SK-N-SH (cell line): ENCODE results near the gene CD160. TPM values are rescaled to one million over a fixed set of nuclear protein-coding genes. Genes with fewer than 3 reads are reported as not detected.
"Not testable (repeated sequence)": the region's sequence is repeated elsewhere in the genome, so short reads cannot be mapped to it uniquely, and the experiment has no call there.

ENCODE experiments used
- CTCF ChIA-PET: fragments of 300-600, 350-600 bp; formaldehyde crosslinking; extraction: SDS; loops from one replicate; lab custom pipeline; 2021; lab: Yijun Ruan, JAX
- POLR2A ChIA-PET: fragments of 350-600 bp; sonication (Branson Sonifier 250); formaldehyde crosslinking; extraction: SDS; loops from one replicate; lab custom pipeline; 2020; ENCODE audit warnings: antibody characterized with exemption, inconsistent platforms; lab: Yijun Ruan, JAX
- DNase-seq: peaks from one replicate; pipeline ENCODE4 v3.0.0; 2012
- H2AFZ ChIP-seq: fragments of 200-600 bp; sonication (generic); 2 replicates; pipeline ENCODE4 v1.8.1; 2016; ENCODE audit warnings: antibody characterized with exemption, mild to moderate bottlenecking, low read depth
- H3F3A ChIP-seq: fragments of 200-600 bp; sonication (generic); replicated peaks from 2 replicates; pipeline ENCODE3; 2016; ENCODE audit warnings: antibody characterized with exemption, mild to moderate bottlenecking; ENCODE audit not compliant: insufficient read depth
- H3K27ac ChIP-seq, 2 experiments: fragments of 200-500 bp in 1 of 2; fragments of 200-600 bp in 1 of 2; sonication (Bioruptor generic) in 1 of 2; sonication (generic), shearing (Covaris generic) in 1 of 2; 2 replicates each; pipeline versions ENCODE4 v1.5.1 to v1.6.1; 2014 to 2016; ENCODE audit warnings: low read depth in 2 of 2, inconsistent platforms in 1 of 2, low read length in 1 of 2, mild to moderate bottlenecking in 1 of 2, mixed read lengths in 1 of 2
- H3K27me3 ChIP-seq: fragments of 200-600 bp; sonication (generic), shearing (Covaris generic); 2 replicates; pipeline ENCODE4 v1.6.1; 2016; ENCODE audit warnings: mixed run types; ENCODE audit not compliant: insufficient read depth
- H3K36me3 ChIP-seq, 2 experiments: fragments of 200-500 bp in 1 of 2; fragments of 200-600 bp in 1 of 2; sonication (Bioruptor generic) in 1 of 2; sonication (generic) in 1 of 2; replicated peaks in 1 of 2; 2 replicates each; pipeline versions ENCODE3 to v1.5.1; 2014 to 2016; ENCODE audit warnings: low read length in 1 of 2, mild to moderate bottlenecking in 1 of 2; ENCODE audit not compliant: insufficient read depth in 2 of 2, control insufficient read depth in 1 of 2
- H3K4me1 ChIP-seq, 2 experiments: fragments of 200-500 bp in 1 of 2; fragments of 200-600 bp in 1 of 2; sonication (Bioruptor generic) in 1 of 2; sonication (generic), shearing (Covaris generic) in 1 of 2; 2 replicates each; pipeline versions ENCODE4 v1.5.1 to v1.6.1; 2014 to 2016; ENCODE audit warnings: low read depth in 1 of 2, low read length in 1 of 2, mixed run types in 1 of 2; ENCODE audit not compliant: insufficient read depth in 2 of 2, control insufficient read depth in 1 of 2
- H3K4me2 ChIP-seq: fragments of 200-600 bp; sonication (generic), shearing (Covaris generic); 2 replicates; pipeline ENCODE4 v1.6.1; 2017; ENCODE audit warnings: mixed run types
- H3K4me3 ChIP-seq, 2 experiments: fragments of 200-500 bp in 1 of 2; fragments of 200-600 bp in 1 of 2; sonication (Bioruptor generic) in 1 of 2; sonication (generic), shearing (Covaris generic) in 1 of 2; 2 replicates each; pipeline versions ENCODE4 v1.5.1 to v1.8.1; 2014 to 2016; ENCODE audit warnings: low read depth in 2 of 2, inconsistent platforms in 1 of 2, low read length in 1 of 2, mild to moderate bottlenecking in 1 of 2, mixed read lengths in 1 of 2, moderate library complexity in 1 of 2
- H3K79me2 ChIP-seq: fragments of 200-600 bp; sonication (generic); 2 replicates; pipeline ENCODE4 v1.8.1; 2017; ENCODE audit warnings: mild to moderate bottlenecking; ENCODE audit not compliant: insufficient read depth
- H3K9ac ChIP-seq: fragments of 200-600 bp; sonication (generic); 2 replicates; pipeline ENCODE4 v1.6.1; 2017; ENCODE audit warnings: mixed run types
- H3K9me2 ChIP-seq: fragments of 200-600 bp; sonication (generic); 2 replicates; pipeline ENCODE4 v1.6.1; 2017; ENCODE audit warnings: mixed run types
- H3K9me3 ChIP-seq: fragments of 200-600 bp; sonication (generic); 2 replicates; pipeline ENCODE4 v1.6.1; 2017; ENCODE audit warnings: mixed run types, mild to moderate bottlenecking, moderate library complexity
- H4K20me1 ChIP-seq: fragments of 200-600 bp; sonication (generic); 2 replicates; pipeline ENCODE4 v1.6.1; 2017; ENCODE audit warnings: mild to moderate bottlenecking, mixed run types; ENCODE audit not compliant: insufficient read depth
- ELF1 ChIP-seq: IDR thresholded peaks from 2 replicates; pipeline ENCODE4 v1.4.0; 2012
- EP300 ChIP-seq, 2 experiments: IDR thresholded peaks; 2 replicates each; pipeline versions ENCODE4 v1.4.0 to v1.6.1; 2012; ENCODE audit warnings: borderline replicate concordance in 1 of 2, low read depth in 1 of 2, low read length in 1 of 2
- FOSL2 ChIP-seq: IDR thresholded peaks from 2 replicates; pipeline ENCODE4 v1.4.0; 2012; ENCODE audit warnings: low read depth, mild to moderate bottlenecking, moderate library complexity, borderline replicate concordance
- FOXJ3 ChIP-seq: sonication (generic); formaldehyde crosslinking; IDR thresholded peaks from 2 replicates; pipeline ENCODE4 v1.5.1; 2020; ENCODE audit warnings: mild to moderate bottlenecking, missing genetic modification reagents
- NFIC ChIP-seq: IDR thresholded peaks from 2 replicates; pipeline ENCODE4 v1.4.0; 2012; ENCODE audit warnings: borderline replicate concordance
- NRF1 ChIP-seq: IDR thresholded peaks from 2 replicates; pipeline ENCODE4 v1.6.1; 2012; ENCODE audit warnings: low read depth, mild to moderate bottlenecking, low read length
- POLR2AphosphoS5 ChIP-seq: IDR thresholded peaks from 2 replicates; pipeline ENCODE4 v1.6.1; 2012; ENCODE audit warnings: low read depth, low read length
- RAD21 ChIP-seq: IDR thresholded peaks from 2 replicates; pipeline ENCODE4 v1.6.1; 2012; ENCODE audit warnings: mild to moderate bottlenecking, low read length
- RFX5 ChIP-seq: IDR thresholded peaks from 2 replicates; pipeline ENCODE4 v1.6.1; 2012; ENCODE audit warnings: mild to moderate bottlenecking, improper control_type of control experiment, low read length
- RXRA ChIP-seq: IDR thresholded peaks from 2 replicates; pipeline ENCODE4 v1.4.0; 2012; ENCODE audit warnings: low read depth, mild to moderate bottlenecking, borderline replicate concordance
- SMC3 ChIP-seq: IDR thresholded peaks from 2 replicates; pipeline ENCODE4 v1.6.1; 2012; ENCODE audit warnings: low read depth, low read length, improper control_type of control experiment
- YY1 ChIP-seq: IDR thresholded peaks from 2 replicates; pipeline ENCODE4 v1.4.0; 2012; ENCODE audit warnings: low read depth, mild to moderate bottlenecking
- WGBS: methylation state at CpG from one replicate; pipeline ENCODE4 v1.1.6; 2017; ENCODE audit warnings: low lambda C conversion rate; 5-methylcytosine and 5-hydroxymethylcytosine counted together
- polyA plus RNA-seq, 3 experiments: library from polyadenylated mRNA; depleted of rRNA; stranded (reverse); fragments of >200 nt; gene quantifications; 2 replicates each; pipeline ENCODE4 v1.2.3, GENCODE V29; 2012
- TF ChIP-seq, protein P1 (sequence below): fragments of 200-600 bp; sonication (generic); IDR thresholded peaks from 2 replicates; pipeline ENCODE4 v1.6.1; 2017; ENCODE audit warnings: antibody characterized with exemption, mild to moderate bottlenecking, moderate library complexity
- TF ChIP-seq, protein P2 (sequence below): IDR thresholded peaks from 2 replicates; pipeline ENCODE4 v1.4.0; 2012; ENCODE audit warnings: low read depth, borderline replicate concordance
- TF ChIP-seq, protein P3 (sequence below): fragments of 150-350 bp; IDR thresholded peaks from 2 replicates; pipeline ENCODE4 v1.6.1; 2016; ENCODE audit warnings: mild to moderate bottlenecking, low read depth, low read length
- TF ChIP-seq, protein P4 (sequence below): fragments of 150-350 bp; IDR thresholded peaks from 2 replicates; pipeline ENCODE4 v1.6.1; 2017; ENCODE audit warnings: antibody characterized with exemption, low read length, low read depth, borderline replicate concordance

Gene CD160
- polyA plus RNA-seq, 1 of the 3 experiments (the other 2 are of a cell fraction): not detected

DNA sequence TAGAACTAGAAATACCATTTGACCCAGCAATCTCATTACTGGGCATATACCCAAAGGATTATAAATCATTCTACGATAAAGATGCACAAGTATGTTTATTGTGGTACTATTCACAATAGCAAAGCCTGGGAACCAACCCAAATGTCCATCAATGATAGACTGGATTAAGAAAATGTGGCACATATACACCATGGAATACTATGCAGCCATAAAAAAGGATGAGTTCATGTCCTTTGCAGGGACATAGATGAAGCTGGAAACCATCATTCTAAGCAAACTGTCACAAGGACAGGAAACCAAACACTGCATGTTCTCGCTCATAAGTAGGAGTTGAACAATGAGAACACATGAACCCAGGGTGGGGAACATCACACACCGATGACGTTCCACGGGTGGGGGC lies 6.9 kb downstream of the CD160 start:
- H3F3A ChIP-seq: peaks cover 11% of the 10 kb centered on the region
- CTCF ChIA-PET, H3K27me3 ChIP-seq, POLR2A ChIA-PET, H3K4me3 ChIP-seq, DNase-seq, H3K36me3 ChIP-seq, H3K4me2 ChIP-seq, H3K9me3 ChIP-seq, H4K20me1 ChIP-seq, H3K9ac ChIP-seq, H3K79me2 ChIP-seq, H3K27ac ChIP-seq, H3K9me2 ChIP-seq, H3K4me1 ChIP-seq, H2AFZ ChIP-seq: not testable (repeated sequence)
- WGBS: 92% methylated on average over 5 of the region's 5 CpGs

DNA sequence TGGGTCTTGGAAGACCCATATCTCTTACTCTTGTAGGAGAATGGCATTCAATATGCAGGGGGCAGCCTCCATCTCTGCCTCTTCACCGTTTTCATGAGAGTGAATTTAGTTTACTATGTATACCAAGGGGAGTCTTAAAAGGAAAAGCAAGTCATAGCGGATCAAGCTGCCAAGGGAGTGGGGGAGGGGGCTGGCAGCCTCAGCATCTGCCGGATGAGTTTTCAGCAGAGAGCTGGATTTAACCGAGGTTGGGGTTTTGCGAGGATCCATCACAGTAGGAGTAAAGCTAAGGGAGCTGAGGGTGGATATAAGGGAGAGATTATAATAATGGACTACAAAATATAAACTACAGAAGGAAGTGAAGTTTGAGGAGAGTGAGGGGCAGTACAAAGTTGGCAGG lies 9.9 kb downstream of the CD160 start:
- H4K20me1 ChIP-seq: no peaks in the 10 kb centered on the region
- H3K4me2 ChIP-seq: no peak overlapping the region
- no peaks in the 10 kb centered on the region; the same call in 1 of the 2 replicates for H3K9me3 ChIP-seq
- H3K36me3 ChIP-seq: peaks cover 3 to 5% of the 10 kb centered on the region in 2 experiments
- no peaks in the 10 kb centered on the region for H3K79me2 ChIP-seq
- peaks cover 6% of the 10 kb centered on the region for H3F3A ChIP-seq
- ChIA-PET POLR2A (no interaction called here), CTCF (interaction anchor here (1.6 kb wide), 1 partner anchor 9 kb away, joined by 6 read pairs; no protein-coding TSS in a partner anchor)
- no peaks in the 10 kb centered on the region; the same call in 1 of the 2 replicates for H3K9me2 ChIP-seq
- H2AFZ ChIP-seq: no peak overlapping the region
- no peaks in the 10 kb centered on the region for H3K27me3 ChIP-seq
- no peak overlapping the region for H3K4me3 ChIP-seq
- no peak for DNase-seq
- no peak overlapping the region for H3K9ac ChIP-seq
- no peaks in the 10 kb centered on the region for H3K4me1 ChIP-seq
- 90% methylated on average over 5 of the region's 5 CpGs for WGBS
- no peak overlapping the region for H3K27ac ChIP-seq
- TF ChIP-seq ELF1 (no peak), NRF1 (no peak), NFIC (no peak), SMC3 (no peak), YY1 (no peak), RAD21 (no peak), EP300 (IDR thresholded peaks at IDR 0.05; ENCODE audit: borderline replicate concordance in 1 of 2, low read depth in 1 of 2, low read length in 1 of 2) (no peak), FOSL2 (no peak), RFX5 (no peak), RXRA (no peak), FOXJ3 (CRISPR knock-in tag) (no peak), POLR2AphosphoS5 (no peak)
- TF ChIP-seq, protein P1, sequence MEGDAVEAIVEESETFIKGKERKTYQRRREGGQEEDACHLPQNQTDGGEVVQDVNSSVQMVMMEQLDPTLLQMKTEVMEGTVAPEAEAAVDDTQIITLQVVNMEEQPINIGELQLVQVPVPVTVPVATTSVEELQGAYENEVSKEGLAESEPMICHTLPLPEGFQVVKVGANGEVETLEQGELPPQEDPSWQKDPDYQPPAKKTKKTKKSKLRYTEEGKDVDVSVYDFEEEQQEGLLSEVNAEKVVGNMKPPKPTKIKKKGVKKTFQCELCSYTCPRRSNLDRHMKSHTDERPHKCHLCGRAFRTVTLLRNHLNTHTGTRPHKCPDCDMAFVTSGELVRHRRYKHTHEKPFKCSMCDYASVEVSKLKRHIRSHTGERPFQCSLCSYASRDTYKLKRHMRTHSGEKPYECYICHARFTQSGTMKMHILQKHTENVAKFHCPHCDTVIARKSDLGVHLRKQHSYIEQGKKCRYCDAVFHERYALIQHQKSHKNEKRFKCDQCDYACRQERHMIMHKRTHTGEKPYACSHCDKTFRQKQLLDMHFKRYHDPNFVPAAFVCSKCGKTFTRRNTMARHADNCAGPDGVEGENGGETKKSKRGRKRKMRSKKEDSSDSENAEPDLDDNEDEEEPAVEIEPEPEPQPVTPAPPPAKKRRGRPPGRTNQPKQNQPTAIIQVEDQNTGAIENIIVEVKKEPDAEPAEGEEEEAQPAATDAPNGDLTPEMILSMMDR: no peak
- TF ChIP-seq, protein P2, sequence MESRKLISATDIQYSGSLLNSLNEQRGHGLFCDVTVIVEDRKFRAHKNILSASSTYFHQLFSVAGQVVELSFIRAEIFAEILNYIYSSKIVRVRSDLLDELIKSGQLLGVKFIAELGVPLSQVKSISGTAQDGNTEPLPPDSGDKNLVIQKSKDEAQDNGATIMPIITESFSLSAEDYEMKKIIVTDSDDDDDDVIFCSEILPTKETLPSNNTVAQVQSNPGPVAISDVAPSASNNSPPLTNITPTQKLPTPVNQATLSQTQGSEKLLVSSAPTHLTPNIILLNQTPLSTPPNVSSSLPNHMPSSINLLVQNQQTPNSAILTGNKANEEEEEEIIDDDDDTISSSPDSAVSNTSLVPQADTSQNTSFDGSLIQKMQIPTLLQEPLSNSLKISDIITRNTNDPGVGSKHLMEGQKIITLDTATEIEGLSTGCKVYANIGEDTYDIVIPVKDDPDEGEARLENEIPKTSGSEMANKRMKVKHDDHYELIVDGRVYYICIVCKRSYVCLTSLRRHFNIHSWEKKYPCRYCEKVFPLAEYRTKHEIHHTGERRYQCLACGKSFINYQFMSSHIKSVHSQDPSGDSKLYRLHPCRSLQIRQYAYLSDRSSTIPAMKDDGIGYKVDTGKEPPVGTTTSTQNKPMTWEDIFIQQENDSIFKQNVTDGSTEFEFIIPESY: no peak
- TF ChIP-seq, protein P3, sequence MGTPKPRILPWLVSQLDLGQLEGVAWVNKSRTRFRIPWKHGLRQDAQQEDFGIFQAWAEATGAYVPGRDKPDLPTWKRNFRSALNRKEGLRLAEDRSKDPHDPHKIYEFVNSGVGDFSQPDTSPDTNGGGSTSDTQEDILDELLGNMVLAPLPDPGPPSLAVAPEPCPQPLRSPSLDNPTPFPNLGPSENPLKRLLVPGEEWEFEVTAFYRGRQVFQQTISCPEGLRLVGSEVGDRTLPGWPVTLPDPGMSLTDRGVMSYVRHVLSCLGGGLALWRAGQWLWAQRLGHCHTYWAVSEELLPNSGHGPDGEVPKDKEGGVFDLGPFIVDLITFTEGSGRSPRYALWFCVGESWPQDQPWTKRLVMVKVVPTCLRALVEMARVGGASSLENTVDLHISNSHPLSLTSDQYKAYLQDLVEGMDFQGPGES: no peak
- TF ChIP-seq, protein P4, sequence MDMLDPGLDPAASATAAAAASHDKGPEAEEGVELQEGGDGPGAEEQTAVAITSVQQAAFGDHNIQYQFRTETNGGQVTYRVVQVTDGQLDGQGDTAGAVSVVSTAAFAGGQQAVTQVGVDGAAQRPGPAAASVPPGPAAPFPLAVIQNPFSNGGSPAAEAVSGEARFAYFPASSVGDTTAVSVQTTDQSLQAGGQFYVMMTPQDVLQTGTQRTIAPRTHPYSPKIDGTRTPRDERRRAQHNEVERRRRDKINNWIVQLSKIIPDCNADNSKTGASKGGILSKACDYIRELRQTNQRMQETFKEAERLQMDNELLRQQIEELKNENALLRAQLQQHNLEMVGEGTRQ: no peak
- TF ChIP-seq, all 33 proteins: peak for 0
